D341Med (cell line): Measurements from ENCODE around the gene SHISA9.
"Not testable (repeated sequence)": the region's sequence is repeated elsewhere in the genome, so short reads cannot be mapped to it uniquely, and the experiment has no call there.

Source experiments
- DNase-seq: peaks from one replicate; pipeline ENCODE4 v3.0.0; 2012; ENCODE audit warnings: low spot score

Gene SHISA9

DNA sequence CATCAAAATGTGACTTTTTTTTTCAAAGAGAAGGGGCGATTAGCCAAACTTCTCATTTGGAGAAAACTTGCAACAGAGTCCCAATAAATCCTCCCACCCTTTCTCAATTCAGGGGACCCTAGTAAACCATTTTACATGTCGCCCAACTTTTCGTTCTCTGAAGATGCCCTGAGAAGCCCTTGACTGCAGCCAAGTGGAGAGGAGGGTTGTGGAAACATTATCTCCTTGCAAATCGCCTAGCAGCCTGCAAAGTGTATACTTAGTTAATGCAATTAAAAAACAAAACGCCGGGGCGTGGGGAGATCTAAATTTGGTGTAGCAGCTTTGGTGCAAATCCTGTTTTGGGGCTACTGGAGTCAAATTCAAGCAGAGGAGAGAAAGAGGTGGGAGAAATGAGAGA lies 1.2 kb upstream of the SHISA9 start:
- DNase-seq: no peak

DNA sequence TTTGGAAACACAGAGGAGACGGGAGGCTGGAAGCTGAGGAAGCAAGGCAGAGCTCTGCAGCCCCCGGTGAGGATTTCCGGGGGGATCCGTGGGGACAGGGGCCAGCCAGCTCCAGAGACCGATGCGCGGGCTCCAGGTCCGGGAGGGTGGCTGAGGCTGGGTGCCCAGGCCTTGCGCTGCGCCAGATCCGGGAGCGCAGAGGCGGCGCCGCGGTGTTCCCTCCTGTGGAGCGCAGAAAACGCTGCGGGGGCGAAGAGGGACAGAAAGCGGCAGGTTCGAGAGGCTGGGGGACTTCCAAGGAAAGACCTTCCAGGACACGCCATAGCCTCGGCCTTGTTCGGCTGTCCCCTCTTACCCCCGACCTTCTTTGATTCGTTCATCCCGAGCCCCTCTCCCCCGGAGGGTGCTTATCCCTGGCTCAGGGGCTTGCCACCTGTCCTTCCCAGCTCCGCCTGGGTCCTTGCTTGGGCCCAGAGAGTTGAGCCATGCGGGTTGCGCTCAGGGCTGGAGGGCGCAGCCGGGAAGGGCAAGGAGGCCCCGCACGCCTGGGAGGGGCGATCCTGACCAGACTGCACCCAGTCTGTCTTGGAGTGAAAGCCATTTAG lies 697 bp upstream of the SHISA9 start:
- DNase-seq: peak; percentile 32

DNA sequence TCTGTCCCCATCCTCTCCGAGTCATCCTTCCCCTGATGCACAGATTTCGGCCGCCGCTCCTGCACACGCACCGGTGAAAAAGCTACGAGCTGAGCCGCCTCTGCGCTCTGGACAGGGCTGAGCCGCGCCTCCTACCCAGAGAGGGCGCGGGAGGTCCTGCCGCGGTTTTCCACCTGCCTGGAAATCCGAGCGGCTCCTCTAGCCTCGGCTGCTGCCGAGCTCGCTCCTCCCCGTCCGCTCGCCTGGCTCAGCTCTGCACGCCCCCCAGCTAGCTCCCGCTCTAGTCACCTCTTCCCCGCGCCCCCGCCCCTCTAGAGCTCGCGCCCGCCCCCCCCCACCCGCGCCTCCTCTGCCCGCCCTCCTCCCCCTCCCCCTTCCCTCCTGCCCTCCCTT lies 198 bp upstream of the SHISA9 start:
- DNase-seq: peak; percentile 69

DNA sequence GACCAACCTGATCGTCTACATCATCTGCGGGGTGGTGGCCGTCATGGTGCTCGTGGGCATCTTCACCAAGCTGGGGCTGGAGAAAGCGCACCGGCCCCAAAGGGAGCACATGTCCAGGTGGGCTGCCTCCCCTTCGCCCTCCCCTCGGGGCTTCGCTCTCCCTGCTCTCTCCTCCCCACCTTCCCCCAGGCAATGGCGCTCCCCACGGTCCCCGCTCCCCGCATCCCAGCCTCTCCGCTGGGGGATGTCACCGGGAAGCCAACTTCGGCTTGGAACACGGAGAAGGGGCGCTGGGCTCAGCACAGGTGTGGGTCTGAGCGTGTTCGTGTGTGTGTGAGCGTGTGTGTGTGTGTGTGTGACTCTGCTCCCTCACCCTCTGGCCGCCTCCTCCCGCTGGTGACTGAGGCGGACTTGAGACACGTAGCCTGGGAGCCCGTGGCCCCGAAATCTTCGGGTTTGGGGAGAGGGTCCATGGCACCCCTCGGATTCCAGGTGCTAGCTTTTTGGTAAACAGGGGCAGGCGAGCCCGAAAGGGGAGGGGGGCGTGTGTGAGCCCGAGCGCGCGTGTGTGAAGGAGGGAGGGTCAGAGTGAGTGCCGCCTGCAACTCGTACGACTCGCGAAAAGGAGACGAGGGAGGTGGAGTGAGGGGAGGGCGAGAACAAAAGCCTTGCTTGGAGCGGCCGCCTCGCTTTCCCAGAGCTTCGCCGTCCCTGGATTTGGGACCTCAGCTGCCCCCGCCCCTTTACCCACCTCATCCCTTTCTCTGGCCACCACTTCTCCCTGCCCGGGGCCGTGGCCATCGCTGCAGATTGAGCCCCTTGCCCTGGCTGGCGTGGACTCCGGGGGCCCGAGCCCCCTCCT lies 1.3 kb downstream of the SHISA9 start:
- peak; percentile 43 for DNase-seq

DNA sequence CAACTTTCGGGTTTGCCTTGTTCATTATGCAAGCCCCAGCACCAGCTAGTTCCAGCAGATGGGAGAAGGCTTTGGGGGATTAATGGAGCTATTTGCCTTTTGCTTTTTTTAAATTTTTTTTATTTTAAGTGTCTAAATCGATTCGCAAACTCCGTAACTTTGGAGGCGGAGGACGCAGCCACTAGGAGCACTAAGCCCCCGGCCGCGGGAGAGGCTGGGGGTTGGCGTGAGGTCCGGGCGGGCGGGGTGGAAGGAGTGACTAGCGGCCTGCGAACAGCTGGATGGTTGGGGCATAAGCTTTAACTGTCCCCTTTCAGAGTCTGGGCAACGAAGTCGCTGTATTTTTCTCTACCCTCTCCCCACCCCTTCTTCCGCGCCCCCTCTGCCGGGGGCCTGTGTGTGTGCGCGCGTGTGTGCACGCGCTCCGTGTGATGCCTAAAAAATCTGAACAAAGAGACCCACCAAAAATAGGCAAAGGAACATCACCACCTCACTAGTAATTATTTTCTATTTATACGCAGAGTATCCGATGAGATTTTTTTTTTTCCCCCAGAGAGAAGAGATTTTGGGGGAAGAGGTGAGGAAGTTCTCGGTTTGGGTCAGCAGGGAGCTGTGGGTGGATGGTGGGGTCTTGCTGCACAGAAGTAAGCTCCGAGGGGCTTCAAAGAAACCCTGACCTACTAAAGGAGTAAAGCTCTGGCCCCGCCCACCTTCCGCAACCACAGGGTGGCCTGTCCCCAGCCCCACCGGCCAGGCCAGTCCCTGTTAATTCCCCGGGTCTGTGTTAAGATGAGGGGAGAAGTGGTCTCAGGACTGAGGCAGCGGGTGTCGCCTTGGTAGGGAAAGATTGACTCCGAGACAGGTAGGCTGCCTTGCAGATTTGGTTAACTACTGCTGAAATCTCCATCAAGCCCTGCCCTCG lies 2.3 kb downstream of the SHISA9 start:
- DNase-seq: peak; percentile 47

DNA sequence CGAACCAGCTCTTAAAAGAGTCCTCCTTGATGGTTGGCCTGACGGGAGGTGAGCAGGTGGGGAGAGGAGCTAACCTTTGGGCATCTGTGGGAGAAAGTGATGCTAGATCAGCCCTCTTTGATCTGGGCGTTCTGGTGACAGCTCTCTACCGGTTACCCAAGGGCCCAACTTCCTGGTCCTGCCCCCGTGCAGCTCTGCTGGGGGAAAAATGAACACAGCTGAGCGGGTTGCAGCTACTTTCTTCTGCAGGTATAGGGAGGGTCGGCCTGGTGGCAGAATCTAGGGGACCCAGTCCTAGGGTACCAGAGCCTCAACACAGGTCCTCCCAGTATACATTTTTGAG lies 2.9 kb downstream of the SHISA9 start:
- DNase-seq: no peak

DNA sequence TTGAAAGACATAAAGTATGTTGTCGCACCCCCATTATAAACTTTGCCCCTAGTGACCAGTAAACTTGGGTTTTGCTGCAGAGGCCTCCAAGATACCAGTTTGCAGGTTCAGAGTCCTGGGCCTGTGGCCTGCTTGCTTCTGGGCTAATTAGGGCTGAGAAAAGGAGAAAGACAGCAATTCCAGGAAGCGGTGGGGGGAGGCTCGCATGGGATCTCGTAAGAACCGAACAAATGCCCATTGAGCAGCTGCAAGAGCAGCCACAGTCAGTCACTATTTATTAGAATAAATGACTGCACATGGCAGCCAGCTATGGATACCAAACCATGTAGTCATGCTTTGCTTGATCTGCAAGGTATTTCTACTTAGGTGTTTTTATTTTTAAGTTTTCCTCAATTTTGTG lies 4.9 kb downstream of the SHISA9 start:
- no peak for DNase-seq

DNA sequence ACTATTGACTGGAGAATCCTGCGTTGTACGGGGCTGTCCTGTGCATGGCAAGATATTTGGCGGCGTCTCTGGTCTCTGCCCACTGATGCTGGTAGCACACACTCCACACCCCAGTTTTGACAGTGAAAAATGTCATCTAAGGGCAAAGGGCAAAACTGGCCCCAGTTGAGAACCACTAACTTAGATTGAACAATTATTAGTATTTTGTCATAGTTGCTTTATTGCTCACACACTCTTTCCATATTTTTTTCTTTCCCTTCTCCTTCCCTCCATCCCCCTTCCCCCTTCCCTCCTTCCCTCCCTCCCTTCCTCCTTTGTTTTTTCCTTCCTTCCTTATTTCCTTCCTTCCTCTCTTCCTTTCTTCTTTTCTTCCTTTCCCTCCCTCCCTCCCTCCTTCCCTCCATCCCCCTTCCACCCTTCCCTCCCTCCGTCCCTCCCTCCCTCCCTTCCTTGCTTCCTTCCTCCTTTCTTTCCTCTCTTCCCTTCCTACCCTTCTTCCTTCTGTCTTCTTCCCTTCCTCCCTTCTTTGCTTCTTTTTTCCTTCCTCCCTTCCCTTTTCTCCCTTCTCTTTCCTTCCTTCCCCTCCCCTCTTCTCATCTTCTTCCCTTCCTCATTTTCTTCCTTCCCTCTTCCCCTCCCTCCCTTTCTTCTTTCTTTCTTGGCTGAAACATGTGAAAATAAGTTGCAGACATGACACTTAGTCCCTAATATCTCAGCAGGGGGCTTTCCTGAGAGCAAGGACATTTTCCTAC lies 5.5 kb downstream of the SHISA9 start:
- DNase-seq: no peak

DNA sequence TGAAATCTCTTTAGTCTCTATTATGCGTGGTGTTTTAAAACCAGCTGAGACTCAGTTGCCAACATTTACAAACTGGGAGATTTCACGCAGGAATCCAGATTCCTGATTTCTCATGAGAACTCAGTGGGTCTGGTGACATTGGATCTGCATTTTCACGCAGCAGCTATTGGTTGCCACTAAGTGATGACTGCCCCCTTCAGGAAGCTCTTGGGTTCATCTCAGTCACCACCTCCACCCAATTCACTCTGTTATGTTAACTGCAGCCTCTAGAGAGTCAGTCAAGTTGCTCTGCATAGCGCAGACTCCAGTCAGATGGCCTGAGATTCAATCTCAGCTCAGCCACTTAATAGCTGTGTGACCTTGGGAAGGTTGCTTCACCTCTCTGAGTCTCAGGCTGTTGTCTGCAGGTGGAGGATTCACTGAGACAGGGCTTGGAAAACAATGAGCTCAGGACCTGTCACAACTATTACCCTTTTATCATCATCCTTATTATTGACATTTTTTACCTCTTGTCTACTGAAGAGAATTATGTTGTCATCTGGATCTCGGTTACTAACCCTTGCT lies 6.4 kb downstream of the SHISA9 start:
- no peak for DNase-seq

DNA sequence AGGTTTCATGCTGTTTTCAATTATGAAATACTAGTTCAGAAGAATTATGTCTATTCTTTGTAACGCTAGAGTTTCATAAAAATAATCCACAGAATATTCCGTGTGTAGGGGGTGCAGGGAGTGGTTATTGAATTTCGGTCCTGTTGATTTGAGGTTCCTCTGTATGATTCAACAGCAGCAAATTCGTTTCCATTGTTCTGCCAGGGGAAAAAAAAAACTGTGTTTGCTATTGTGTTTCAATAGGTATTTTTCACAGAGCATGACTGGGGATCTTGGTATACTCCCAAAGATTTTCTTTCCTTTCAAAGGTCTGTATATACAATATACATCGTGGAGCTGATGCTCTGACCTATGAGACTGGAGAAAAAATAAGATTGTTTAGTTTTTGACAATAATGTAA lies 15.8 kb downstream of the SHISA9 start:
- DNase-seq: no peak

DNA sequence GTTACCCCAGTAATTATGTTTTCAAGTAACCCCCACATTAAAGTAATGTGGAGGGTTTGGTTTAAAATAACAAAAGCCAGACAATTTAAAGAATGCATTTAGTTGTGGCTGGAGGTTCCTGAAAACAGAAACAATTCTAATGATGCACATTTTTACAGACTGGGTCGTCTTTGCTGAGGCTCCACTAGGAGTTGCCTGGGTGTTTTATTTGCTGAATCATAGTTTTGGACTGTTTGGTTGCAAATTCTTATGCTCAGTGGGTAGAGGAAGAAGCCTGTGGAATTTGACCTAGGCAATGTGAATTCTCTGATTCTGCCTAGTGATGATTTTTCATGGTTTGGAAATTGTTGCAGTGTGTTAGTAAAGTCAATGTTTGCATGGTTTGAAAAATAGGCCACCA lies 16.3 kb downstream of the SHISA9 start:
- no peak for DNase-seq

DNA sequence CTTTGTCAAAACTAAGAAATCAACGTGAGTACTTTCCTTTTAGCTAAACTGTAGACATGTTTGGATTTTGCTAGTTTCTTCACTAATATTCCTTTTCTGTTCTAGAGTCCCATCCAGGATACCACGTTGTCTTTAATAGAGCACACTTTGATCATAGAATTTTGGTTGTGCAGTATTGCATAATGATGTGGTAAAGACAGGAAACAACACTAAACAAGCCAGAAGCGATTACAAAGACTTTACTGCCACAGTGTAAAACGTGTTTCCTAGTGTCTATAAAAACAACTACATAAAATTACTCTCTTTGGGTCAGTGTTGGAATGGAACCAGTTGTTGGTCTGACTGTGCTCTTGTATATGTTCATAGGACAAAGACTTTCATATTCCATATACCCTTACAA lies 19.3 kb downstream of the SHISA9 start:
- DNase-seq: no peak

DNA sequence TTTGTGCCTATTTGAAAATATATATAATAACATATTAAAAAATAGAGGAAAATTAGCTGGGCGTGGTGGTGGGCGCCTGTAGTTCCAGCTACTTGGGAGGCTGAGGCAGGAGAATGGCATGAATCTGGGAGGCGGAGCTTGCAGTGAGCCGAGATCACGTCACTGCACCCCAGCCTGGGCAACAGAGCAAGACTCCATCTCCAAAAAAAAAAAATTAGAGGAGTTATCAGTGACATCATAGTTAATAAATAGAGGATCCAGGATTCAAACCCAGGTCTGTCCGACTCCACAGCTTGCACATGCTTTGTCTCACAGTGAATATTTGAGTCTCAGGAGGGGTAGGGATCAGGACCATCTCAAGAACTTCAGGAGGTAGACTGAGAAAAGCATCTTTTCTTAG lies 22.2 kb downstream of the SHISA9 start:
- DNase-seq: not testable (repeated sequence)

DNA sequence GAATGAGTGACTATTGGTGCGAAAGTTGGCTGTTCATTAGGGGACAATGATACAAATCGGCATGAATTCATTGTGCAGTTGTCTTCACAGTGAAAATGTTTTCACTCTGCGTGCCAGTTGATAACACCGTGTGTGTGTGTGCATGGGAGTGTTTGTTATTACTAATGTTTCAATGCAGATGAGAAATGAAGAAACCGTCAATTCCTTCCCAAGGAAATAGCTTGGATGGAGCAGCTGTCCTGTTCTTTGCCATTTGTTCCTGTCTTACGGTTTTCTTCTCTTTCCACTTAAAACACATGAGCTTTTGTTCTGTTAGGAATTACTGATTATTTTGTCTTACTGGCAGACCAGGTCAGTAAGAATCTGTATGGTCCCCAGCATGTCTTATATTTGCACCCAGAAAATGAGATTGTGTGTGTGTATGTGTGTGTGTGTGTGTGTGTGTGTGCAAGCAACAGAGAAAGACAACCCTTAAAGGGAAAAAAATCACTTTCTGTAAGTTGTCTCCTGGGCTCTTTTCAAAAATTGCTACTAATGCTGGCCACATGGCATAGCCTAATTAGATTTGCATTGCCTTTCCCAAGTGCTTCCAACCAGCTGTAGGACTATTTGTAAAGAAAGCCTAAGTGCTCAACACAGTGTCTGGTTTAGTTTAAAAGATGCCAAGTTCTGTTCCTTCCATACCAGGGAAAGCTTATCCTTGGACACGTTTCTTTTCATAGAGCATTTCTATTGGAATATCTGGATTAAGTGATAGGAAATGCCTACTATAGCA lies 23.8 kb downstream of the SHISA9 start:
- DNase-seq: no peak

DNA sequence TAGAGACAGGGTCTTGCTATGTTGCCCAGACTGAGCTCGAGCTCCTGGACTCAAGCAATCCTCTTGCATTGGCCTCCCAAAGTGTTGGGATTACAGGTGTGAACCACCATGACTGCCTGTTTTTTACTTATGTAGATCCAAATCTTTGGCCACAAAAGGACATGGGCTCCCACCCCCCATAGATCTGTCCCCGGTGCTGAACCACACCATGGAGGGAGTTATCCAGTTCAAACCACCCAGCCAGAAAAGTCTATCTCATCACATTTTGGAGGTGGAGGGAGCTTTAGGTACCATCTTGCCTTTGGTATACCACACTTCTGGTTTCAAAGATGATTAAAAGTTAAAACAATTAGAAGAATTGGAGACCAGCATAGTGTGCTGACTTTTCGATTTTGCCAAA lies 26.2 kb downstream of the SHISA9 start:
- no peak for DNase-seq

DNA sequence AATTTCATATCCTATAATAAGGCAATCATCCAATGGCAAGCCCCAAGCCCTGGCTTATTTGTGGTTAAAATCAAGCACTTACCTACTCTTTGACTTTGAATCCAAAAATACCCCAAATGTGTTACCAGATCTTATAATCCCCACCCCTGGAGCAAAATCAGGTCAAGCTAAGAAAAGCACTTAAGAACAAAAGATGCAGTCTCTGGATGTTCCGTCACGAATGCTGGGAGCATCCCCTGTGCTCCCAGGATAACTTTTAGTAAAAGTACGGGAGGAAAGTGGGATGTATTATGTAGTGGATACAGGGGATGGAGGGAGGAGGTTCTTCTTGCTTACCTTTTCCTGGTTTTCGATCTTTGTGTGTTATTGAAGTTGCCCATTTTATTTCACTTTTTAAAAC lies 29.5 kb downstream of the SHISA9 start:
- no peak for DNase-seq

DNA sequence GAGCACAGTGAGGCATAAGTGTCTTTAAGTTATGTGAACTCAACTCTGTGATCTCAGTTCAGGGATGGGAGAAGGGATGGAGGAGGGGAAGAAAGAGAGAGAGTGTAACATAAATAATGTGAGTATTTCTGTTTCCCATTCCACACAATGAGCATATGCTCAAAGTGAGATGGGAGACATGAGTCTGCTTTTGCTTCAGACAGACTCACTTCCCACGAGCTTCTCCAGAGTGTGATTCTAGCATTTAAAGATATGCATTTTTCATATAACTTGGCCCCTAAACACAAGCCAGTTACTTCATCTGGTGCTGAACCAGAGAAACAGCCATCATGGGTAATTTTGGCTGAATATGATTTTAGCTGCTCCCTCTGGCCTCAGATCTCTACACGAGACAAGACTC lies 35.0 kb downstream of the SHISA9 start:
- no peak for DNase-seq

DNA sequence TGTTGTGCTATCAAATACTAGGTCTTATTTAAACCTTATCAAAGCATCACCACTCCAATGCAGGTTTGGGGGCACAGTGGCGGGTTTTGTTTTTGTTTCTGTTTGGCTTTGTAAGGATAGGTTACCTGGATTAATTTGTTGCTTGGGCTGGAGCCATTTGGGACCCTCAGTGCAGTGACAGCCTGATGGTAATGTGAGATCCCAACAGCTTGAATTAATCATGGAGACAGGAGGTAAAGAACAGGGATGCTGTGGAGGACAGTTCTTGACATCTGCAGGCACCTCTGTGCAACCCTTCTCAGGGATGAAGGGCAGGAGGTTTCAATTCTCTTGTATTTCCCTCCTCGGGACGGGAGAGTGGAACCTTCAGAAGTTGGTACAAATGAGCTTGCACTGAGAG lies 40.5 kb downstream of the SHISA9 start:
- DNase-seq: no peak

DNA sequence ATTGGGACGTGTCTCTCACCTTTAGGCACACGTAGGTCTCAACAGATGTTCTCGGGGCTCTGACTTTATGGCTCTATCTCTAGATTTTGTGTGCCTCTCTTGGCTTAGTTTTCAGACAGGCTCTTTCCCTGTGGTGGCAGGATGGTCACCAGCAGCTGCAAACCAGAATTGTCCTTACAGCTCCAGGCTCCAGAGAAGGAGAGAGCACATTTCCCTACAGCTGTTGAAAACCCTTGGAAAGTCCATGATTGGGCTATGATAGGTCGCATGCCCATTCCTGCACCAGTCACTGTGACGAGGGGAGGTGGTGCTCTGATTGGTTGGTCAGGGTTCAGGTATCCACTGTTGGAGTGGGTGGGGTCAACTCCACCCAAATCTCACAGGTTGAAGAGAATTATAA lies 41.5 kb downstream of the SHISA9 start:
- no peak for DNase-seq

DNA sequence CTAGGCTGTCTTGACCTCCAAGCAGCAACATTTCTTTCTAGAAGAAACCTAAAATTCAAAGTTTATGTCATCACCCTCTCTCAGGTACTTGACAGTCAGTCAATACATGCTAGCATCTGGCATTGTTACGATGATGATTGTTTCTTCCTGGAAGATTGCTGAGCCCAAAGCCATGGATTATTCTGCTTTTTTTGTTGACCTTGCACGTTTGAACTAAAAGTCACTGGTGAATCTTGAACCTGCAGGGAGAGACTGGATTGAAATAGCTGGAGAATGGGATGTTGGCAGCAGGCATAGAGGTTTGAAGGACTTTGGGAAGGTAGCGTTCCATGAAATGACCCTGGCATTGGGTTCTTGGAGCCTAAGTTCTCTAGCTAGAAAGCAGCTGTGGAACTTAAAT lies 42.9 kb downstream of the SHISA9 start:
- no peak for DNase-seq

DNA sequence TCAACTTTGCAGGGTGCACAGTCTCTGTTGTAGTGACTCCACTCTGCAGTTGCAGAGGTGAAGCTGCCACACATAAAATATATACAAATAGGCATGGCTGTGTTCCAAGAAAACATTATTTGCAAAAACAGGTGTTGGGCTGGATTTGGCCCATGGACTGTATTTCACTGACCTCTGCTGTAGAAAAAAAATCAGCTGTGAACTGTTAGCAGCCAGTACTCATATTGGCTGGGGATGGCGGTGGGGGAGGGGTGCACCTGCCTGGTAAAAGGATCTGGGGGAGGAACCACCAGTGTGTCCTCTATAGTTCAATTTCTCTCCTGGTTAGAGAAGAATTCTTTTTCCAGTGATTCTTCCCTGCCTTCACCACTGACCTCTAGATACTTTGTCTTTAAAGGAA lies 50.0 kb downstream of the SHISA9 start:
- no peak for DNase-seq
